ENCODE data around the gene TAF11. TPM values are rescaled to one million over a fixed set of nuclear protein-coding genes. Genes with fewer than 3 reads are reported as not detected.

The TAF11 gene
- total and polyA plus RNA-seq, 8 donors, result 22.6 to 52.1 (median 49.9) TPM

DNA sequence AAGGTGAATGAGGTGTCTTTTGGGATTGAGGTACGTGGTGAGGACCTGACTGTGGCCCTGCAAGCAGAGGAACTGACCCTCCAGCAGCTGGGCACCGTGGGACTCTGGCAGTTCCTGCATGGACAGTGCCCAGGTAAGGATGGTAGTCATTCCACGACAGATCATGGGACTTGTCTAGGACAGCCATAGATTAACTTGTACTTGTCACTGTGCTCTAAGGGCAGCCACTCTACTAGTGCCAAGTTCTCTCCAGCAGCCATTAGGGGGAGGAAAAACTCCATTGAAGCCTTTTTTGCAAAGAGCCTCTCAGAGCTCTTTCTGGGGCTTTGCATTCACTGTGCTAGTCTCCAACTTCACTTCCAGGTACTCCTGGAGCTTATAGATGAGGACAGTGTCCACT is 20.4 kb downstream of the TAF11 start:
- H3K27ac ChIP-seq, result no peak overlapping the region
- TF ChIP-seq, protein P1, sequence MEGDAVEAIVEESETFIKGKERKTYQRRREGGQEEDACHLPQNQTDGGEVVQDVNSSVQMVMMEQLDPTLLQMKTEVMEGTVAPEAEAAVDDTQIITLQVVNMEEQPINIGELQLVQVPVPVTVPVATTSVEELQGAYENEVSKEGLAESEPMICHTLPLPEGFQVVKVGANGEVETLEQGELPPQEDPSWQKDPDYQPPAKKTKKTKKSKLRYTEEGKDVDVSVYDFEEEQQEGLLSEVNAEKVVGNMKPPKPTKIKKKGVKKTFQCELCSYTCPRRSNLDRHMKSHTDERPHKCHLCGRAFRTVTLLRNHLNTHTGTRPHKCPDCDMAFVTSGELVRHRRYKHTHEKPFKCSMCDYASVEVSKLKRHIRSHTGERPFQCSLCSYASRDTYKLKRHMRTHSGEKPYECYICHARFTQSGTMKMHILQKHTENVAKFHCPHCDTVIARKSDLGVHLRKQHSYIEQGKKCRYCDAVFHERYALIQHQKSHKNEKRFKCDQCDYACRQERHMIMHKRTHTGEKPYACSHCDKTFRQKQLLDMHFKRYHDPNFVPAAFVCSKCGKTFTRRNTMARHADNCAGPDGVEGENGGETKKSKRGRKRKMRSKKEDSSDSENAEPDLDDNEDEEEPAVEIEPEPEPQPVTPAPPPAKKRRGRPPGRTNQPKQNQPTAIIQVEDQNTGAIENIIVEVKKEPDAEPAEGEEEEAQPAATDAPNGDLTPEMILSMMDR (IDR thresholded peaks at IDR 0.05), result no peak
- DNase-seq, result no peak
- no peaks in the 10 kb centered on the region for H3K4me1 ChIP-seq
- intact Hi-C loops (cut with DNase I), result no loop called here
- peaks cover 0 to 75% of the 10 kb centered on the region in 2 donors for H3K36me3 ChIP-seq
- no peaks in the 10 kb centered on the region for H3K9me3 ChIP-seq
- ATAC-seq, result no peak
- no peak overlapping the region for H3K4me3 ChIP-seq
- no peaks in the 10 kb centered on the region for H3K27me3 ChIP-seq

DNA sequence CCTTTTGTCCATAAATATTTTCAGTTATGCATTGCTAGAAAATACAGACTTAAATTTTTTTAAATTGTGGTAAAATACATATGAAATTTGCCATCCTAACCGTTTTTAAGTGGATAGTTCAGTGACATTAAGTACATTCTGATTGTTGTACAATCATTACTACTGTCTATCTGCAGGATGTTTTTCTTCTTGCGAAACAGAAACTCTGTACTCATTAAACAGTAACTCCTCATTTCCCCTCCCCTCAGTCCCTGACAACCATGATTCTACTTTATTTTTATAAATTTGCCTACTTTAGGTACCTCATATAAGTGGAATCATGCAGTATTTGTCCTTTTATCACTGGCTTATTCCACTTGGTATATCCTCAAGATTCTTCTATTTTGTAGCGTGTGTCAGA is 21.3 kb downstream of the TAF11 start:
- intact Hi-C loops (cut with DNase I), result no loop called here
- H3K4me1 ChIP-seq, result no peaks in the 10 kb centered on the region
- no peaks in the 10 kb centered on the region for H3K27me3 ChIP-seq
- H3K36me3 ChIP-seq, result peaks cover 0 to 72% of the 10 kb centered on the region in 2 donors
- no peak overlapping the region for H3K27ac ChIP-seq
- DNase-seq (no peak), ATAC-seq (no peak)
- TF ChIP-seq, protein P1 (IDR thresholded peaks at IDR 0.05), result no peak
- H3K4me3 ChIP-seq, result no peak overlapping the region
- H3K9me3 ChIP-seq, result no peaks in the 10 kb centered on the region

DNA sequence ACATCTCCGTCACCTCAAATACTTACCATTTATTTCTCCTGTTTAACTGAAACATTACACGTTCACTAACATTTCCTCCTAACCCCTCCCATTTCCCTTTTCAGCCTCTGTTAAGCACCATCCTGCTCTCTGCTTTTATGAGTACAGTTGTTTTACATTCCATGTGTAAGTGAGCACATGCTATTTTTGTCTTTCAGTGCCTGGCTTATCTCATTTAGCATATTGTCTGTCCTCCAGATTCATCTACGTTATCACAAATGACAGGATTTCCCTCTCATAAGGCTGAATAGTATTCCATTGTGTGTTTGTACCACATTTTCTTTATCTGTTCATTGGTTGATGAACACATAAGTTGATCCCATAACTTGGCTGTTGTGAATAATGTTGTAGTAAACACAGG is 22.7 kb downstream of the TAF11 start:
- peak; percentile 33 for ATAC-seq
- Histone ChIP-seq H3K4me1 (no peaks in the 10 kb centered on the region), H3K9me3 (no peaks in the 10 kb centered on the region), H3K27ac (peak overlapping the region in 1 of 2 donors; percentile 42), H3K4me3 (no peak overlapping the region), H3K27me3 (no peaks in the 10 kb centered on the region), H3K36me3 (peaks cover 0 to 72% of the 10 kb centered on the region in 2 donors)
- peak in 1 of 4 donors; percentile 16 for DNase-seq
- intact Hi-C loops (cut with DNase I), result no loop called here
- TF ChIP-seq, protein P1 (IDR thresholded peaks at IDR 0.05), result no peak

DNA sequence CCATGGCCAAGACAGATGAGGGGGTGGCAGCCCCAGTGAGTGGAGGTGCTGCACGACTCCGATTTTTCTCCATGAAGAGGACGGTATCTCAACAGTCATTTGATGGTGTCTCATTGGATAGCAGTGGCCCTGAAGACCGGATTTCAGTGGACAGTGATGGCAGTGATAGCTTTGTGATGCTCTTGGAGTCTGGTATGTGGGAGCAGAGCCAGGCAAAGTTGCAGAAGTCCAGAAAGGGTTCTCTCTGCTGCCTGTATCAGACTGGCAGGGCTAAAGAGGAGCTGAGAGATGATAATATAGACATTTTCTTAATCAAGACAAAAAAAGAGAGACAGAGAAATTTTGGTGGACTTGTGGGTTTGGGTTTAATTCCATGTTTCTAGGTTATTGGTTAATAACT is 23.8 kb downstream of the TAF11 start:
- Histone ChIP-seq H3K27me3 (no peaks in the 10 kb centered on the region), H3K9me3 (no peaks in the 10 kb centered on the region), H3K36me3 (peaks cover 0 to 76% of the 10 kb centered on the region in 2 donors), H3K4me1 (no peaks in the 10 kb centered on the region), H3K4me3 (no peak overlapping the region), H3K27ac (no peak overlapping the region)
- no peak for DNase-seq
- TF ChIP-seq, protein P1 (IDR thresholded peaks at IDR 0.05), result no peak
- intact Hi-C loops (cut with DNase I), result no loop called here
- ATAC-seq, result no peak

DNA sequence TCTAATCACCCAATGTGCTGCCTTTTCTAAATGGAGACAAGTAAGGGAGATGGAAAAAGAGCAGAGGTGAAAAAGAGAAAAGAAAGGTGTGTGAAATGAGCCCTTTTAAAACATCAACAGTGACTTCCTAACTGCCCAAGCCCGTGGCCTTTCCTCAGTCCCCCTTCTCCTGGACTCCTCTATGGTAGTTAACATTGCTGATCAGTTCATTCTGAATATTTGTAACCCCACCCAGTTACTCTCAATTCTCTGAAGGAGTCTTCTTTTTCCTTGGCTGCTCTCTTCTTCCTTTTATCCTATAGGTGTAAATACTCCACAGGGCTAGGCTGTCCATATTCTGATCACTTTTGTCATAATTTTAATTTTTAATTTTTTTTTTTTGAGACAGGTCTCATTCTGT is 27.1 kb downstream of the TAF11 start:
- ATAC-seq, result no peak

More for the DNA sequence above, 27.1 kb downstream of the TAF11 start:
- Histone ChIP-seq H3K4me1 (no peaks in the 10 kb centered on the region), H3K36me3 (peaks cover 0 to 87% of the 10 kb centered on the region in 2 donors), H3K9me3 (no peaks in the 10 kb centered on the region), H3K27ac (no peak overlapping the region), H3K4me3 (no peak overlapping the region), H3K27me3 (no peaks in the 10 kb centered on the region)
- DNase-seq, result no peak
- intact Hi-C loops (cut with DNase I), result no loop called here
- TF ChIP-seq, protein P1 (IDR thresholded peaks at IDR 0.05), result no peak
